ENCODE measurements around the gene AUTS2.

Gene AUTS2

GRCh38 chr7:70710651-70711050 lies 1112.4 kb downstream of the AUTS2 start:
- no peak overlapping the region for H3K9ac ChIP-seq (ENCODE audit: insufficient read length, low read depth)
- no peak overlapping the region for H3K4me3 ChIP-seq (ENCODE audit: insufficient read length, low read depth)
- H3K4me1 ChIP-seq (ENCODE audit: insufficient read depth, insufficient read length), result peaks cover 8% of the 10 kb centered on the region
- H3K27me3 ChIP-seq (ENCODE audit: insufficient read depth, insufficient read length), result no peaks in the 10 kb centered on the region
- H3K36me3 ChIP-seq (ENCODE audit: insufficient read depth, insufficient read length, low read length), result peaks cover 54% of the 10 kb centered on the region
- TF ChIP-seq YY1 (IDR thresholded peaks at IDR 0.05; ENCODE audit: insufficient read depth, insufficient read length) (no peak), SUZ12 (IDR thresholded peaks at IDR 0.05; ENCODE audit: extremely low read depth, insufficient read depth, insufficient read length) (no peak), ZNF274 (IDR thresholded peaks at IDR 0.05; ENCODE audit: low read depth, low read length) (no peak)
- no peak for DNase-seq (ENCODE audit: low read depth, low spot score)
- peaks cover 14% of the 10 kb centered on the region; the same call in 1 of the 2 replicates for H3K9me3 ChIP-seq (ENCODE audit: insufficient read depth, low read length)

- Histone ChIP-seq H3K4me3 (ENCODE audit: insufficient read length, low read depth) (no peak overlapping the region), H3K27me3 (ENCODE audit: insufficient read depth, insufficient read length) (no peaks in the 10 kb centered on the region), H3K9ac (ENCODE audit: insufficient read length, low read depth) (no peak overlapping the region), H3K36me3 (ENCODE audit: insufficient read depth, insufficient read length, low read length) (peaks cover 46% of the 10 kb centered on the region), H3K4me1 (ENCODE audit: insufficient read depth, insufficient read length) (peaks cover 8% of the 10 kb centered on the region), H3K9me3 (ENCODE audit: insufficient read depth, low read length) (peaks cover 8% of the 10 kb centered on the region; the same call in 1 of the 2 replicates)
- TF ChIP-seq YY1 (IDR thresholded peaks at IDR 0.05; ENCODE audit: insufficient read depth, insufficient read length), result no peak
- TF ChIP-seq ZNF274 (IDR thresholded peaks at IDR 0.05; ENCODE audit: low read depth, low read length), result no peak
- TF ChIP-seq SUZ12 (IDR thresholded peaks at IDR 0.05; ENCODE audit: extremely low read depth, insufficient read depth, insufficient read length), result no peak
- DNase-seq (ENCODE audit: low read depth, low spot score), result no peak
These were observed 1113.2 kb downstream of the AUTS2 start for GRCh38 chr7:70711452-70711851.

- H3K36me3 ChIP-seq (ENCODE audit: insufficient read depth, insufficient read length, low read length), result peaks cover 34% of the 10 kb centered on the region
- no peak overlapping the region for H3K9ac ChIP-seq (ENCODE audit: insufficient read length, low read depth)
These were observed 1114.7 kb downstream of the AUTS2 start for GRCh38 chr7:70712942-70713341.

GRCh38 chr7:70714506-70715038 lies 1116.3 kb downstream of the AUTS2 start:
- Histone ChIP-seq H3K9me3 (ENCODE audit: insufficient read depth, low read length) (peaks cover 8% of the 10 kb centered on the region; the same call in 1 of the 2 replicates), H3K9ac (ENCODE audit: insufficient read length, low read depth) (no peak overlapping the region), H3K36me3 (ENCODE audit: insufficient read depth, insufficient read length, low read length) (peaks cover 30% of the 10 kb centered on the region), H3K4me1 (ENCODE audit: insufficient read depth, insufficient read length) (peaks cover 1% of the 10 kb centered on the region), H3K27me3 (ENCODE audit: insufficient read depth, insufficient read length) (no peaks in the 10 kb centered on the region), H3K4me3 (ENCODE audit: insufficient read length, low read depth) (no peak overlapping the region)
- no peak for DNase-seq (ENCODE audit: low read depth, low spot score)
- TF ChIP-seq ZNF274 (IDR thresholded peaks at IDR 0.05; ENCODE audit: low read depth, low read length), result no peak
- TF ChIP-seq YY1 (IDR thresholded peaks at IDR 0.05; ENCODE audit: insufficient read depth, insufficient read length), result no peak
- TF ChIP-seq SUZ12 (IDR thresholded peaks at IDR 0.05; ENCODE audit: extremely low read depth, insufficient read depth, insufficient read length), result no peak

More at GRCh38 chr7:70712942-70713341, 1114.7 kb downstream of the AUTS2 start:
- H3K4me1 ChIP-seq (ENCODE audit: insufficient read depth, insufficient read length), result peaks cover 3% of the 10 kb centered on the region
- TF ChIP-seq ZNF274 (IDR thresholded peaks at IDR 0.05; ENCODE audit: low read depth, low read length) (no peak), YY1 (IDR thresholded peaks at IDR 0.05; ENCODE audit: insufficient read depth, insufficient read length) (no peak), SUZ12 (IDR thresholded peaks at IDR 0.05; ENCODE audit: extremely low read depth, insufficient read depth, insufficient read length) (no peak)
- H3K9me3 ChIP-seq (ENCODE audit: insufficient read depth, low read length), result peaks cover 8% of the 10 kb centered on the region; the same call in 1 of the 2 replicates
- DNase-seq (ENCODE audit: low read depth, low spot score), result no peak
- H3K27me3 ChIP-seq (ENCODE audit: insufficient read depth, insufficient read length), result no peaks in the 10 kb centered on the region
- no peak overlapping the region for H3K4me3 ChIP-seq (ENCODE audit: insufficient read length, low read depth)

GRCh38 chr7:70717553-70718329 lies 1119.5 kb downstream of the AUTS2 start:
- peaks cover 8% of the 10 kb centered on the region; the same call in 1 of the 2 replicates for H3K9me3 ChIP-seq (ENCODE audit: insufficient read depth, low read length)
- H3K36me3 ChIP-seq (ENCODE audit: insufficient read depth, insufficient read length, low read length), result peaks cover 20% of the 10 kb centered on the region
- TF ChIP-seq ZNF274 (IDR thresholded peaks at IDR 0.05; ENCODE audit: low read depth, low read length), result no peak
- DNase-seq (ENCODE audit: low read depth, low spot score), result no peak
- no peak overlapping the region for H3K9ac ChIP-seq (ENCODE audit: insufficient read length, low read depth)
- no peak overlapping the region for H3K4me3 ChIP-seq (ENCODE audit: insufficient read length, low read depth)
- H3K4me1 ChIP-seq (ENCODE audit: insufficient read depth, insufficient read length), result no peaks in the 10 kb centered on the region
- H3K27me3 ChIP-seq (ENCODE audit: insufficient read depth, insufficient read length), result no peaks in the 10 kb centered on the region

- Histone ChIP-seq H3K4me3 (ENCODE audit: insufficient read length, low read depth) (no peak overlapping the region), H3K27me3 (ENCODE audit: insufficient read depth, insufficient read length) (no peaks in the 10 kb centered on the region), H3K36me3 (ENCODE audit: insufficient read depth, insufficient read length, low read length) (peaks cover 20% of the 10 kb centered on the region), H3K9me3 (ENCODE audit: insufficient read depth, low read length) (0 out of 2 replicates have a peak, but pooled peaks cover 4% of the 10 kb centered on the region), H3K9ac (ENCODE audit: insufficient read length, low read depth) (no peak overlapping the region), H3K4me1 (ENCODE audit: insufficient read depth, insufficient read length) (no peaks in the 10 kb centered on the region)
- DNase-seq (ENCODE audit: low read depth, low spot score), result no peak
- TF ChIP-seq ZNF274 (IDR thresholded peaks at IDR 0.05; ENCODE audit: low read depth, low read length) (no peak), SUZ12 (IDR thresholded peaks at IDR 0.05; ENCODE audit: extremely low read depth, insufficient read depth, insufficient read length) (no peak), YY1 (IDR thresholded peaks at IDR 0.05; ENCODE audit: insufficient read depth, insufficient read length) (no peak)
These were observed 1120.8 kb downstream of the AUTS2 start for GRCh38 chr7:70719125-70719524.

GRCh38 chr7:70720191-70720873 lies 1122.1 kb downstream of the AUTS2 start:
- Histone ChIP-seq H3K9ac (ENCODE audit: insufficient read length, low read depth) (no peak overlapping the region), H3K9me3 (ENCODE audit: insufficient read depth, low read length) (no peaks in the 10 kb centered on the region), H3K36me3 (ENCODE audit: insufficient read depth, insufficient read length, low read length) (peaks cover 13% of the 10 kb centered on the region), H3K4me3 (ENCODE audit: insufficient read length, low read depth) (no peak overlapping the region), H3K4me1 (ENCODE audit: insufficient read depth, insufficient read length) (no peaks in the 10 kb centered on the region), H3K27me3 (ENCODE audit: insufficient read depth, insufficient read length) (no peaks in the 10 kb centered on the region)
- TF ChIP-seq SUZ12 (IDR thresholded peaks at IDR 0.05; ENCODE audit: extremely low read depth, insufficient read depth, insufficient read length), result no peak
- TF ChIP-seq ZNF274 (IDR thresholded peaks at IDR 0.05; ENCODE audit: low read depth, low read length), result no peak
- no peak for TF ChIP-seq YY1 (IDR thresholded peaks at IDR 0.05; ENCODE audit: insufficient read depth, insufficient read length)
- no peak for DNase-seq (ENCODE audit: low read depth, low spot score)
